ENCODE results near the gene TMEM9.

TMEM9 gene

DNA sequence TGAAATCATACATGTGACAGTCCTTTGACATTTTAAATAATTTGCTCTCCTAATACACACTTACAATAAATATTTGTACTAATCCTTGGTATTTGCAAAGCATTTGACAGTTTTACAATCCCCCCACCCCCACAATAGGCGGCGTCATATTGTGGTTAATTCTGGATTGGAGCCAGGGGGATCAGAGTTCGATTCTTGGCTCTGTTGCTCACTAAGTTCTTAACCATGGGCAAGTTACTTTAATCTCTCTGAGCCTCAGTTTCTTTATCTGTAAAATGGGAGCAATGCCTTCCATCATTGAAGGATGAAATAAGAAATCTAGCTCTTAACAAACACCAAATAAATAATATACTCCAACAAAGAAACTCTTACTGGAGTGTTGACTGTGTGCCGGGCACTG, 65.9 kb downstream of the TMEM9 start:
- ChIA-PET POLR2A (no interaction called here), CTCF (interaction anchor here (0.6 to 1.4 kb wide), 2 partner anchors 31 to 144 kb away, joined by 3 to 5 read pairs; no protein-coding TSS in a partner anchor)
- no peaks in the 10 kb centered on the region for H3K9me3 ChIP-seq (ENCODE audit: control insufficient read depth, insufficient read depth, low read depth, low read length)
- H3K4me3 ChIP-seq (ENCODE audit: low read depth, low read length) = no peak overlapping the region
- no peaks in the 10 kb centered on the region for H3K36me3 ChIP-seq (ENCODE audit: control insufficient read depth in 2 of 2, insufficient read depth in 1 of 2, low read length in 2 of 2)
- H3K4me1 ChIP-seq (ENCODE audit: control insufficient read depth, insufficient read depth, low read length) = no peaks in the 10 kb centered on the region
- TF ChIP-seq ZFHX2 (tag by site-specific recombination; conservative IDR thresholded peaks at IDR 0.05) (0 out of 2 replicates have a peak, but pooled peaks have one; percentile 22), ZNF544 (tag by site-specific recombination; IDR thresholded peaks at IDR 0.05) (no peak)
- no peak overlapping the region for H3K27ac ChIP-seq (ENCODE audit: extremely low read depth, low read depth, low read length)

GRCh38 chr1:201085902-201086735, 68.2 kb downstream of the TMEM9 start:
- TF ChIP-seq KLF9 (tag by site-specific recombination; IDR thresholded peaks at IDR 0.05; ENCODE audit: low read depth) = no peak
- TF ChIP-seq SCRT2 (tag by site-specific recombination; IDR thresholded peaks at IDR 0.05) = no peak
- TF ChIP-seq, protein P1, sequence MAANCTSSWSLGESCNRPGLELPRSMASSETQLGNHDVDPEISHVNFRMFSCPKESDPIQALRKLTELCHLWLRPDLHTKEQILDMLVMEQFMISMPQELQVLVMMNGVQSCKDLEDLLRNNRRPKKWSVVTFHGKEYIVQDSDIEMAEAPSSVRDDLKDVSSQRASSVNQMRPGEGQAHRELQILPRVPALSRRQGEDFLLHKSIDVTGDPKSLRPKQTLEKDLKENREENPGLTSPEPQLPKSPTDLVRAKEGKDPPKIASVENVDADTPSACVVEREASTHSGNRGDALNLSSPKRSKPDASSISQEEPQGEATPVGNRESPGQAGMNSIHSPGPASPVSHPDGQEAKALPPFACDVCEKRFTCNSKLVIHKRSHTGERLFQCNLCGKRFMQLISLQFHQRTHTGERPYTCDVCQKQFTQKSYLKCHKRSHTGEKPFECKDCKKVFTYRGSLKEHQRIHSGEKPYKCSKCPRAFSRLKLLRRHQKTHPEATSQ (tag by site-specific recombination; IDR thresholded peaks at IDR 0.05) = no peak
- 0 out of 2 replicates have a peak, but pooled peaks have one; percentile 31 for TF ChIP-seq ZBTB17 (tag by site-specific recombination; IDR thresholded peaks at IDR 0.05)
- TF ChIP-seq ZNF394 (tag by site-specific recombination; IDR thresholded peaks at IDR 0.05; ENCODE audit: borderline replicate concordance) = no peak
- TF ChIP-seq ZNF426 (tag by site-specific recombination; IDR thresholded peaks at IDR 0.05) = no peak
- TF ChIP-seq FEZF1 (tag by site-specific recombination; IDR thresholded peaks at IDR 0.05) = no peak
- TF ChIP-seq OVOL3 (tag by site-specific recombination; IDR thresholded peaks at IDR 0.05) = no peak
- TF ChIP-seq YY1 (tag by site-specific recombination; IDR thresholded peaks at IDR 0.05) = no peak
- TF ChIP-seq, protein P2, sequence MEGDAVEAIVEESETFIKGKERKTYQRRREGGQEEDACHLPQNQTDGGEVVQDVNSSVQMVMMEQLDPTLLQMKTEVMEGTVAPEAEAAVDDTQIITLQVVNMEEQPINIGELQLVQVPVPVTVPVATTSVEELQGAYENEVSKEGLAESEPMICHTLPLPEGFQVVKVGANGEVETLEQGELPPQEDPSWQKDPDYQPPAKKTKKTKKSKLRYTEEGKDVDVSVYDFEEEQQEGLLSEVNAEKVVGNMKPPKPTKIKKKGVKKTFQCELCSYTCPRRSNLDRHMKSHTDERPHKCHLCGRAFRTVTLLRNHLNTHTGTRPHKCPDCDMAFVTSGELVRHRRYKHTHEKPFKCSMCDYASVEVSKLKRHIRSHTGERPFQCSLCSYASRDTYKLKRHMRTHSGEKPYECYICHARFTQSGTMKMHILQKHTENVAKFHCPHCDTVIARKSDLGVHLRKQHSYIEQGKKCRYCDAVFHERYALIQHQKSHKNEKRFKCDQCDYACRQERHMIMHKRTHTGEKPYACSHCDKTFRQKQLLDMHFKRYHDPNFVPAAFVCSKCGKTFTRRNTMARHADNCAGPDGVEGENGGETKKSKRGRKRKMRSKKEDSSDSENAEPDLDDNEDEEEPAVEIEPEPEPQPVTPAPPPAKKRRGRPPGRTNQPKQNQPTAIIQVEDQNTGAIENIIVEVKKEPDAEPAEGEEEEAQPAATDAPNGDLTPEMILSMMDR (tag by site-specific recombination; IDR thresholded peaks at IDR 0.05) = peak; percentile 60
- peak; percentile 23 for TF ChIP-seq ZNF654 (tag by site-specific recombination; IDR thresholded peaks at IDR 0.05; ENCODE audit: low read depth)
- TF ChIP-seq ZNF76 (tag by site-specific recombination; IDR thresholded peaks at IDR 0.05; ENCODE audit: borderline replicate concordance, low read depth) = no peak
- no peak for TF ChIP-seq ZNF639 (tag by site-specific recombination; IDR thresholded peaks at IDR 0.05)
- no peak for TF ChIP-seq ZNF302 (tag by site-specific recombination; IDR thresholded peaks at IDR 0.05; ENCODE audit: low read depth)
- TF ChIP-seq ZNF555 (tag by site-specific recombination; conservative IDR thresholded peaks at IDR 0.05) = no peak
- no peak for TF ChIP-seq GLIS1 (tag by site-specific recombination; IDR thresholded peaks at IDR 0.05)
- TF ChIP-seq ZBTB8A (tag by site-specific recombination; IDR thresholded peaks at IDR 0.05) = no peak
- POLR2A ChIA-PET = no interaction called here
- CTCF ChIA-PET = interaction anchor here (0.5 to 4.2 kb wide), 28 partner anchors 8 to 190 kb away, joined by 3 to 38 read pairs (median 5); no protein-coding TSS in a partner anchor
- no peak overlapping the region for H3K27ac ChIP-seq (ENCODE audit: extremely low read depth, low read depth, low read length)
- H3K36me3 ChIP-seq (ENCODE audit: control insufficient read depth in 2 of 2, insufficient read depth in 1 of 2, low read length in 2 of 2) = no peaks in the 10 kb centered on the region
- H3K9me3 ChIP-seq (ENCODE audit: control insufficient read depth, insufficient read depth, low read depth, low read length) = no peaks in the 10 kb centered on the region
- no peaks in the 10 kb centered on the region for H3K4me1 ChIP-seq (ENCODE audit: control insufficient read depth, insufficient read depth, low read length)
- no peak overlapping the region for H3K4me3 ChIP-seq (ENCODE audit: low read depth, low read length)

Measured in HEK293 (cell line).